Activated CD4-positive, alpha-beta T cell treated with anti-CD3 and anti-CD28 coated beads, Interleukin-2, amount 10 ng/mL, durations not matched to agents 7 days and 5 days (primary cell): ENCODE results near the gene SH2D1B. TPM values are rescaled to one million over a fixed set of nuclear protein-coding genes. Genes with fewer than 3 reads are reported as not detected.
"Not testable (repeated sequence)": the region's sequence is repeated elsewhere in the genome, so short reads cannot be mapped to it uniquely, and the experiment has no call there.

Source experiments
- CTCF ChIA-PET: fragments of 350-600 bp; sonication (Branson Sonifier 250); formaldehyde crosslinking; loops from one replicate; lab custom pipeline; 2021; ENCODE audit warnings: antibody characterized with exemption; lab: Charles Lee
- POLR2A ChIA-PET: fragments of 350-600 bp; sonication (Branson Sonifier 250); formaldehyde crosslinking; loops from one replicate; lab custom pipeline; 2021; ENCODE audit warnings: antibody characterized with exemption; lab: Charles Lee
- DNase-seq: peaks from one replicate; pipeline ENCODE4 v3.0.0-alpha.2; 2020
- H3K27ac Mint-ChIP-seq: one replicate; pipeline ENCODE4 v1.8.0; 2021; ENCODE audit warnings: mild to moderate bottlenecking, moderate library complexity, mixed read lengths
- H3K27me3 Mint-ChIP-seq: one replicate; pipeline ENCODE4 v1.8.0; 2021; ENCODE audit warnings: mixed read lengths
- H3K36me3 Mint-ChIP-seq: one replicate; pipeline ENCODE4 v1.8.0; 2021; ENCODE audit warnings: low read depth, mixed read lengths
- H3K4me1 Mint-ChIP-seq: one replicate; pipeline ENCODE4 v1.8.0; 2021; ENCODE audit warnings: mixed read lengths
- H3K4me3 Mint-ChIP-seq: one replicate; pipeline ENCODE4 v1.8.0; 2021; ENCODE audit warnings: mild to moderate bottlenecking, moderate library complexity, mixed read lengths
- H3K9me3 Mint-ChIP-seq: one replicate; pipeline ENCODE4 v1.8.0; 2021; ENCODE audit warnings: mixed read lengths
- total RNA-seq, 2 experiments: library from RNA; stranded (reverse); gene quantifications; one replicate each; pipeline ENCODE4 v1.2.3, GENCODE V29; 2021

SH2D1B gene
- total RNA-seq, 2 experiments from 2014 or later = not detected

GRCh38 chr1:162418584-162418983, 6.6 kb upstream of the SH2D1B start:
- H3K36me3 Mint-ChIP-seq, H3K4me1 Mint-ChIP-seq, H3K27me3 Mint-ChIP-seq, POLR2A ChIA-PET, CTCF ChIA-PET, DNase-seq, H3K4me3 Mint-ChIP-seq, H3K9me3 Mint-ChIP-seq, H3K27ac Mint-ChIP-seq: not testable (repeated sequence)

GRCh38 chr1:162417650-162418049, 5.7 kb upstream of the SH2D1B start:
- H3K4me1 Mint-ChIP-seq = no peaks in the 10 kb centered on the region

GRCh38 chr1:162416909-162417308, 5.0 kb upstream of the SH2D1B start:
- Mint-ChIP-seq H3K27me3 (peaks cover 3% of the 10 kb centered on the region), H3K9me3 (no peaks in the 10 kb centered on the region), H3K4me1 (no peaks in the 10 kb centered on the region), H3K4me3 (no peak overlapping the region), H3K27ac (no peak overlapping the region), H3K36me3 (no peaks in the 10 kb centered on the region)
- ChIA-PET POLR2A (no interaction called here), CTCF (no interaction called here)
- DNase-seq = no peak

More at GRCh38 chr1:162417650-162418049, 5.7 kb upstream of the SH2D1B start:
- no peaks in the 10 kb centered on the region for H3K9me3 Mint-ChIP-seq
- H3K36me3 Mint-ChIP-seq = no peaks in the 10 kb centered on the region
- peaks cover 5% of the 10 kb centered on the region for H3K27me3 Mint-ChIP-seq
- ChIA-PET POLR2A (no interaction called here), CTCF (no interaction called here)
- H3K27ac Mint-ChIP-seq = no peak overlapping the region
- DNase-seq = no peak
- no peak overlapping the region for H3K4me3 Mint-ChIP-seq

GRCh38 chr1:162416215-162416614, 4.3 kb upstream of the SH2D1B start:
- no peak overlapping the region for H3K4me3 Mint-ChIP-seq
- H3K9me3 Mint-ChIP-seq = no peaks in the 10 kb centered on the region
- CTCF ChIA-PET = no interaction called here
- H3K4me1 Mint-ChIP-seq = no peaks in the 10 kb centered on the region
- no peaks in the 10 kb centered on the region for H3K36me3 Mint-ChIP-seq
- POLR2A ChIA-PET = no interaction called here
- no peak overlapping the region for H3K27ac Mint-ChIP-seq
- H3K27me3 Mint-ChIP-seq = peaks cover 2% of the 10 kb centered on the region
- no peak for DNase-seq

- ChIA-PET POLR2A (no interaction called here), CTCF (no interaction called here)
- H3K9me3 Mint-ChIP-seq = no peaks in the 10 kb centered on the region
- H3K27me3 Mint-ChIP-seq = peaks cover 2% of the 10 kb centered on the region
- no peaks in the 10 kb centered on the region for H3K4me1 Mint-ChIP-seq
- H3K27ac Mint-ChIP-seq = no peak overlapping the region
- H3K4me3 Mint-ChIP-seq = no peak overlapping the region
- DNase-seq = no peak
- H3K36me3 Mint-ChIP-seq = no peaks in the 10 kb centered on the region
These were observed 4.4 kb downstream of the SH2D1B start for GRCh38 chr1:162407539-162407938.

GRCh38 chr1:162406811-162407210, 5.1 kb downstream of the SH2D1B start:
- CTCF ChIA-PET = no interaction called here
- POLR2A ChIA-PET = no interaction called here

GRCh38 chr1:162405800-162406199, 6.1 kb downstream of the SH2D1B start:
- Mint-ChIP-seq H3K27me3 (peaks cover 3% of the 10 kb centered on the region), H3K9me3 (no peaks in the 10 kb centered on the region), H3K36me3 (no peaks in the 10 kb centered on the region), H3K27ac (no peak overlapping the region), H3K4me3 (no peak overlapping the region), H3K4me1 (no peaks in the 10 kb centered on the region)
- DNase-seq = no peak
- ChIA-PET CTCF (no interaction called here), POLR2A (no interaction called here)

More at GRCh38 chr1:162406811-162407210, 5.1 kb downstream of the SH2D1B start:
- Mint-ChIP-seq H3K4me1 (no peaks in the 10 kb centered on the region), H3K4me3 (no peak overlapping the region), H3K27ac (no peak overlapping the region), H3K9me3 (no peaks in the 10 kb centered on the region), H3K27me3 (peaks cover 2% of the 10 kb centered on the region), H3K36me3 (no peaks in the 10 kb centered on the region)
- no peak for DNase-seq

- Mint-ChIP-seq H3K4me3 (no peak overlapping the region), H3K36me3 (no peaks in the 10 kb centered on the region), H3K9me3 (no peaks in the 10 kb centered on the region), H3K27me3 (peaks cover 5% of the 10 kb centered on the region), H3K4me1 (no peaks in the 10 kb centered on the region), H3K27ac (no peak overlapping the region)
- ChIA-PET CTCF (interaction anchor here (0.6 kb wide), 1 partner anchor 318 kb away, joined by 3 read pairs; no protein-coding TSS in a partner anchor), POLR2A (no interaction called here)
- no peak for DNase-seq
These were observed 7.3 kb downstream of the SH2D1B start for GRCh38 chr1:162404550-162405160.

GRCh38 chr1:162400790-162401355, 11.1 kb downstream of the SH2D1B start:
- ChIA-PET POLR2A (no interaction called here), CTCF (interaction anchor here (1.1 kb wide), 1 partner anchor 49 kb away, joined by 4 read pairs; no protein-coding TSS in a partner anchor)
- Mint-ChIP-seq H3K9me3 (no peaks in the 10 kb centered on the region), H3K27me3 (peaks cover 25% of the 10 kb centered on the region), H3K27ac (no peak overlapping the region), H3K4me1 (no peaks in the 10 kb centered on the region), H3K36me3 (no peaks in the 10 kb centered on the region), H3K4me3 (no peak overlapping the region)
- no peak for DNase-seq

- no peak for DNase-seq
- no peaks in the 10 kb centered on the region for H3K9me3 Mint-ChIP-seq
- peaks cover 25% of the 10 kb centered on the region for H3K27me3 Mint-ChIP-seq
- no peak overlapping the region for H3K4me3 Mint-ChIP-seq
- H3K4me1 Mint-ChIP-seq = no peaks in the 10 kb centered on the region
- POLR2A ChIA-PET = no interaction called here
- H3K36me3 Mint-ChIP-seq = no peaks in the 10 kb centered on the region
- CTCF ChIA-PET = interaction anchor here (0.6 to 1.4 kb wide), 2 partner anchors 16 to 312 kb away, joined by 3 read pairs; no protein-coding TSS in a partner anchor
- H3K27ac Mint-ChIP-seq = no peak overlapping the region
These were observed 12.8 kb downstream of the SH2D1B start for GRCh38 chr1:162398999-162399580.

GRCh38 chr1:162397943-162398560, 13.9 kb downstream of the SH2D1B start:
- Mint-ChIP-seq H3K9me3 (no peaks in the 10 kb centered on the region), H3K4me1 (no peaks in the 10 kb centered on the region), H3K27me3 (peaks cover 25% of the 10 kb centered on the region), H3K4me3 (no peak overlapping the region), H3K36me3 (no peaks in the 10 kb centered on the region), H3K27ac (no peak overlapping the region)
- no peak for DNase-seq
- POLR2A ChIA-PET = no interaction called here
- CTCF ChIA-PET = no interaction called here

- Mint-ChIP-seq H3K36me3 (no peaks in the 10 kb centered on the region), H3K4me1 (no peaks in the 10 kb centered on the region), H3K27me3 (peaks cover 25% of the 10 kb centered on the region), H3K9me3 (no peaks in the 10 kb centered on the region), H3K4me3 (no peak overlapping the region), H3K27ac (no peak overlapping the region)
- CTCF ChIA-PET = no interaction called here
- POLR2A ChIA-PET = no interaction called here
- DNase-seq = no peak
These were observed 14.9 kb downstream of the SH2D1B start for GRCh38 chr1:162397039-162397448.

- H3K27ac Mint-ChIP-seq = no peak overlapping the region
- no peaks in the 10 kb centered on the region for H3K4me1 Mint-ChIP-seq
- POLR2A ChIA-PET = no interaction called here
- peaks cover 25% of the 10 kb centered on the region for H3K27me3 Mint-ChIP-seq
- DNase-seq = no peak
- H3K36me3 Mint-ChIP-seq = no peaks in the 10 kb centered on the region
- CTCF ChIA-PET = no interaction called here
- H3K4me3 Mint-ChIP-seq = no peak overlapping the region
- no peaks in the 10 kb centered on the region for H3K9me3 Mint-ChIP-seq
These were observed 15.6 kb downstream of the SH2D1B start for GRCh38 chr1:162396201-162396906.
